Endothelial cell of umbilical vein (primary cell): Measurements from ENCODE around the gene FHOD1. TPM values are rescaled to one million over a fixed set of nuclear protein-coding genes. Genes with fewer than 3 reads are reported as not detected.

Experiments
- BruUV-seq: library from RNA; stranded (reverse); fragments of 400-500 nt; replicated peaks from 2 replicates; lab custom pipeline; 2021; lab: Mats Ljungman, UMichigan
- CTCF ChIA-PET: fragments of 300-600, 350-600 bp; sonication (Branson Sonifier 250); formaldehyde crosslinking; loops from one replicate; lab custom pipeline; 2021; ENCODE audit warnings: antibody characterized with exemption, inconsistent platforms; lab: Charles Lee
- POLR2A ChIA-PET: fragments of 300-600, 350-600 bp; sonication (Branson Sonifier 250); formaldehyde crosslinking; loops from one replicate; lab custom pipeline; 2021; ENCODE audit warnings: antibody characterized with exemption, inconsistent platforms; lab: Charles Lee
- DNase-seq: peaks from one replicate; pipeline ENCODE4 v3.0.0-alpha.2; 2011; ENCODE audit warnings: low read depth, low spot score
- FAIRE-seq: peaks from 2 replicates; lab custom pipeline; 2011; peaks lifted over from hg19 to GRCh38; lab: Jason Lieb, UNC
- H2AFZ ChIP-seq: 2 replicates; pipeline ENCODE4 v1.6.0; 2012; ENCODE audit warnings: low read depth, low read length, control low read depth, inconsistent platforms
- H3K27ac ChIP-seq: 2 replicates; pipeline ENCODE4 v1.5.1; 2011; ENCODE audit warnings: low read depth, mild to moderate bottlenecking, control low read depth, low read length, moderate library complexity; ENCODE audit not compliant: insufficient read depth
- H3K27me3 ChIP-seq, 2 experiments: 2 replicates each; pipeline versions ENCODE4 v1.6.0 to v1.6.1; 2011; ENCODE audit warnings: low read length in 2 of 2, mixed read lengths in 1 of 2; ENCODE audit not compliant: control insufficient read depth in 2 of 2, insufficient read depth in 2 of 2
- H3K36me3 ChIP-seq, 2 experiments: 2 replicates in 1 of 2; 3 replicates in 1 of 2; pipeline ENCODE4 v1.5.1; 2011; ENCODE audit warnings: low read length in 2 of 2, mild to moderate bottlenecking in 1 of 2, moderate library complexity in 1 of 2; ENCODE audit not compliant: control insufficient read depth in 2 of 2, insufficient read depth in 2 of 2; ENCODE audit errors: extremely low read depth in 1 of 2
- H3K4me1 ChIP-seq: 3 replicates; pipeline ENCODE4 v1.5.1; 2011; ENCODE audit warnings: mild to moderate bottlenecking, low read length; ENCODE audit not compliant: control insufficient read depth, insufficient read depth; ENCODE audit errors: extremely low read depth
- H3K4me2 ChIP-seq: 2 replicates; pipeline ENCODE4 v1.6.1; 2011; ENCODE audit warnings: low read length, control low read depth, mixed read lengths; ENCODE audit not compliant: insufficient read depth
- H3K4me3 ChIP-seq, 3 experiments: fragments of 200-600 bp in 1 of 3; sonication (generic), shearing (Covaris generic) in 1 of 3; replicated peaks in 1 of 3; 2 replicates each; pipeline ENCODE4 v1.5.1; 2011 to 2016; ENCODE audit warnings: control low read depth in 3 of 3, low read length in 3 of 3, mild to moderate bottlenecking in 2 of 3, inconsistent platforms in 1 of 3, low read depth in 1 of 3, moderate library complexity in 1 of 3; ENCODE audit not compliant: insufficient read depth in 1 of 3
- H3K79me2 ChIP-seq: 2 replicates; pipeline ENCODE4 v1.6.0; 2012; ENCODE audit warnings: low read length, inconsistent platforms; ENCODE audit not compliant: control insufficient read depth, insufficient read depth
- H3K9ac ChIP-seq: replicated peaks from 2 replicates; pipeline ENCODE3; 2011; ENCODE audit warnings: low read length, control low read depth; ENCODE audit not compliant: insufficient read depth; ENCODE audit errors: extremely low read depth
- H3K9me1 ChIP-seq: replicated peaks from 3 replicates; pipeline ENCODE4 v1.6.0; 2011; ENCODE audit warnings: mild to moderate bottlenecking, low read length; ENCODE audit not compliant: control insufficient read depth, insufficient read depth; ENCODE audit errors: extremely low read depth
- H3K9me3 ChIP-seq: replicated peaks from 2 replicates; pipeline ENCODE4 v1.5.1; 2012; ENCODE audit warnings: low read length, inconsistent platforms; ENCODE audit not compliant: control insufficient read depth, insufficient read depth
- H4K20me1 ChIP-seq: replicated peaks from 2 replicates; pipeline ENCODE3; 2011; ENCODE audit warnings: mild to moderate bottlenecking, low read length; ENCODE audit not compliant: control insufficient read depth, insufficient read depth; ENCODE audit errors: extremely low read depth
- EZH2 ChIP-seq: IDR thresholded peaks from 2 replicates; pipeline ENCODE4 v1.6.1; 2012; ENCODE audit warnings: borderline replicate concordance, low read depth, mild to moderate bottlenecking, moderate library complexity, low read length, inconsistent platforms; ENCODE audit not compliant: severe bottlenecking
- FOS ChIP-seq: IDR thresholded peaks from 2 replicates; pipeline ENCODE4 v1.6.1; 2011; ENCODE audit warnings: mild to moderate bottlenecking, low read length, moderate library complexity, borderline replicate concordance; ENCODE audit not compliant: insufficient read depth
- GATA2 ChIP-seq: IDR thresholded peaks from 2 replicates; pipeline ENCODE4 v1.7.0; 2011; ENCODE audit warnings: low read depth, mild to moderate bottlenecking, moderate library complexity, mixed read lengths, low read length; ENCODE audit not compliant: insufficient read length, insufficient read depth
- JUN ChIP-seq: IDR thresholded peaks from 2 replicates; pipeline ENCODE4 v1.6.1; 2011; ENCODE audit warnings: borderline replicate concordance, low read depth; ENCODE audit not compliant: insufficient read length, insufficient read depth
- MYC ChIP-seq: IDR thresholded peaks from one replicate; pipeline ENCODE4 v1.6.1; 2011; ENCODE audit warnings: mild to moderate bottlenecking, low read depth, low read length
- POLR2A ChIP-seq: IDR thresholded peaks from 2 replicates; pipeline ENCODE4 v1.6.1; 2012; ENCODE audit warnings: low read depth, mild to moderate bottlenecking, control low read depth, low read length
- POLR2AphosphoS5 ChIP-seq: IDR thresholded peaks from 2 replicates; pipeline ENCODE4 v1.6.1; 2012; ENCODE audit warnings: low read depth, mild to moderate bottlenecking, control low read depth, low read length, moderate library complexity; ENCODE audit not compliant: insufficient read depth
- dilution Hi-C: fragments of 300-500 bp; cut with MboI; formaldehyde crosslinking; loops from one replicate; pipeline ENCODE4 v1.15.0; 2019; ENCODE audit warnings: low sequenced_read_pairs; ENCODE audit not compliant: extremely low pct_ligation_motif_present
- intact Hi-C: fragments of 100-400 bp; cut with micrococcal nuclease; formaldehyde crosslinking; loops from one replicate; pipeline ENCODE4 v1.10.0; 2022
- polyA plus RNA-seq, 4 experiments: library from polyadenylated mRNA; depleted of rRNA in 3 of 4; stranded (reverse) in 3 of 4; unstranded in 1 of 4; fragments of >200 nt; gene quantifications; 2 replicates each; pipeline versions ENCODE4 v1.2.1 to v1.2.3, GENCODE V29; 2011 to 2012; ENCODE audit warnings: missing spikeins in 1 of 4
- total RNA-seq: library from RNA; stranded (reverse); gene quantifications from 2 replicates; pipeline ENCODE4 v1.2.3, GENCODE V29; 2021
- TF ChIP-seq, protein P1 (sequence below): IDR thresholded peaks from 2 replicates; pipeline ENCODE4 v1.6.1; 2011; ENCODE audit not compliant: insufficient read depth, insufficient read length
- TF ChIP-seq, protein P2 (sequence below), 2 donors: IDR thresholded peaks; 1 replicate in 1 of 2; 2 replicates in 1 of 2; pipeline ENCODE4 v1.5.1; 2011; ENCODE audit warnings: low read length in 2 of 2, mild to moderate bottlenecking in 2 of 2, moderate library complexity in 2 of 2, control low read depth in 1 of 2, inconsistent platforms in 1 of 2, low read depth in 1 of 2; ENCODE audit not compliant: insufficient read depth in 1 of 2; ENCODE audit errors: extremely low read depth in 1 of 2

The FHOD1 gene
- total and polyA plus RNA-seq, 2 donors (not counting 3 experiments of a cell fraction or from before 2014, with no cell fraction given): 63.6 to 124 TPM

- Histone ChIP-seq H3K79me2 (peaks cover 19% of the 10 kb centered on the region), H2AFZ (no peak overlapping the region), H3K9me3 (no peaks in the 10 kb centered on the region), H3K9ac (no peak overlapping the region), H3K9me1 (no peaks in the 10 kb centered on the region), H3K27ac (no peak overlapping the region), H3K4me3 (no peak overlapping the region), H4K20me1 (no peaks in the 10 kb centered on the region), H3K4me2 (no peak overlapping the region), H3K27me3 (no peaks in the 10 kb centered on the region), H3K36me3 (peaks cover 18 to 68% of the 10 kb centered on the region in 2 experiments), H3K4me1 (peaks cover 2% of the 10 kb centered on the region)
- TF ChIP-seq MYC (no peak), POLR2AphosphoS5 (no peak), GATA2 (no peak), EZH2 (no peak), JUN (no peak), POLR2A (no peak), FOS (no peak)
- TF ChIP-seq, protein P1, sequence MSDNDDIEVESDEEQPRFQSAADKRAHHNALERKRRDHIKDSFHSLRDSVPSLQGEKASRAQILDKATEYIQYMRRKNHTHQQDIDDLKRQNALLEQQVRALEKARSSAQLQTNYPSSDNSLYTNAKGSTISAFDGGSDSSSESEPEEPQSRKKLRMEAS: no peak
- TF ChIP-seq, protein P2, sequence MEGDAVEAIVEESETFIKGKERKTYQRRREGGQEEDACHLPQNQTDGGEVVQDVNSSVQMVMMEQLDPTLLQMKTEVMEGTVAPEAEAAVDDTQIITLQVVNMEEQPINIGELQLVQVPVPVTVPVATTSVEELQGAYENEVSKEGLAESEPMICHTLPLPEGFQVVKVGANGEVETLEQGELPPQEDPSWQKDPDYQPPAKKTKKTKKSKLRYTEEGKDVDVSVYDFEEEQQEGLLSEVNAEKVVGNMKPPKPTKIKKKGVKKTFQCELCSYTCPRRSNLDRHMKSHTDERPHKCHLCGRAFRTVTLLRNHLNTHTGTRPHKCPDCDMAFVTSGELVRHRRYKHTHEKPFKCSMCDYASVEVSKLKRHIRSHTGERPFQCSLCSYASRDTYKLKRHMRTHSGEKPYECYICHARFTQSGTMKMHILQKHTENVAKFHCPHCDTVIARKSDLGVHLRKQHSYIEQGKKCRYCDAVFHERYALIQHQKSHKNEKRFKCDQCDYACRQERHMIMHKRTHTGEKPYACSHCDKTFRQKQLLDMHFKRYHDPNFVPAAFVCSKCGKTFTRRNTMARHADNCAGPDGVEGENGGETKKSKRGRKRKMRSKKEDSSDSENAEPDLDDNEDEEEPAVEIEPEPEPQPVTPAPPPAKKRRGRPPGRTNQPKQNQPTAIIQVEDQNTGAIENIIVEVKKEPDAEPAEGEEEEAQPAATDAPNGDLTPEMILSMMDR (IDR thresholded peaks at IDR 0.05; ENCODE audit: extremely low read depth in 1 of 2, insufficient read depth in 1 of 2, low read depth in 1 of 2, low read length in 2 of 2): no peak
- intact Hi-C loops (loop anchor here (2.0 to 10.0 kb wide), 2 partner anchors 17 to 195 kb away; partner anchors contain the start of gene TPPP3), dilution Hi-C loops (no loop called here)
- BruUV-seq: no TSS peak
- DNase-seq (no peak), FAIRE-seq (no peak)
- ChIA-PET POLR2A (no interaction called here), CTCF (interaction anchor here (0.6 to 0.7 kb wide), 2 partner anchors 9 to 58 kb away, joined by 3 read pairs; no protein-coding TSS in a partner anchor)
Observed at GRCh38 chr16:67199808-67200198, 47.5 kb downstream of the FHOD1 start.
